Measurements from ENCODE around the gene OR4E1.

GRCh38 chr14:21654215-21654614 lies 19.4 kb downstream of the OR4E1 start:
- TF ChIP-seq POLR2A (IDR thresholded peaks at IDR 0.05): no peak
- TF ChIP-seq CTCF (IDR thresholded peaks at IDR 0.05): no peak

All from breast epithelium (tissue), 3 donors.